HCT116 (cell line): ENCODE data around the gene DCHS2. TPM values are rescaled to one million over a fixed set of nuclear protein-coding genes. Genes with fewer than 3 reads are reported as not detected.

Source experiments
- ATAC-seq: fragments of 200-7000 bp; cut with Tn5 transposase; 2 replicates; pipeline ENCODE4 v1.9.1; 2020; ENCODE audit warnings: mild to moderate bottlenecking, moderate library complexity
- BruUV-seq: library from RNA; stranded (reverse); fragments of 400-500 nt; replicated peaks from 2 replicates; lab custom pipeline; 2021; lab: Mats Ljungman, UMichigan
- CTCF ChIA-PET: fragments of 300-600 bp; sonication (Branson Sonifier 250); formaldehyde crosslinking; loops from one replicate; lab custom pipeline; 2021; ENCODE audit warnings: antibody characterized with exemption; lab: Charles Lee
- POLR2A ChIA-PET: fragments of 300-600, 350-600 bp; sonication (Branson Sonifier 250); formaldehyde crosslinking; loops from one replicate; lab custom pipeline; 2021; ENCODE audit warnings: antibody characterized with exemption; lab: Charles Lee
- RAD21 ChIA-PET, 2 experiments: fragments of 300-600 bp; sonication (Branson Sonifier 250); formaldehyde crosslinking; loops; one replicate each; lab custom pipeline; 2023; ENCODE audit warnings: low total read pairs in 2 of 2; ENCODE audit not compliant: uncharacterized antibody in 2 of 2, unreplicated experiment in 2 of 2, low non-redundant PET in 1 of 2; lab: Charles Lee
- DNase-seq: peaks from one replicate; pipeline ENCODE4 v3.0.0-alpha.2; 2010; ENCODE audit warnings: low read depth, low spot score
- H2AFZ ChIP-seq: fragments of 200-600 bp; shearing (Covaris generic), sonication (generic); 2 replicates; pipeline ENCODE4 v1.6.1; 2017; ENCODE audit warnings: low read depth, mixed run types, mixed read lengths, antibody characterized with exemption, low read length; ENCODE audit not compliant: poor library complexity, severe bottlenecking
- H3K27ac ChIP-seq: 2 replicates; pipeline ENCODE4 v1.5.1; 2012; ENCODE audit warnings: low read depth, low read length
- H3K27me3 ChIP-seq: fragments of 200-600 bp; sonication (generic); 2 replicates; pipeline ENCODE4 v1.6.1; 2016; ENCODE audit warnings: mixed run types, low read length, mixed read lengths; ENCODE audit not compliant: insufficient read depth
- H3K36me3 ChIP-seq, 2 experiments: fragments of 200-500 bp in 1 of 2; fragments of 200-600 bp in 1 of 2; sonication (Bioruptor generic) in 1 of 2; sonication (generic) in 1 of 2; 2 replicates each; pipeline versions ENCODE4 v1.5.1 to v1.6.1; 2014 to 2016; ENCODE audit warnings: low read length in 2 of 2, inconsistent platforms in 1 of 2, mixed read lengths in 1 of 2, mixed run types in 1 of 2; ENCODE audit not compliant: insufficient read depth in 2 of 2, control insufficient read depth in 1 of 2
- H3K4me1 ChIP-seq, 2 experiments: fragments of 200-600 bp in 1 of 2; sonication (generic) in 1 of 2; 2 replicates each; pipeline versions ENCODE4 v1.5.1 to v1.6.1; 2012 to 2017; ENCODE audit warnings: low read length in 2 of 2, inconsistent platforms in 1 of 2, mild to moderate bottlenecking in 1 of 2, mixed read lengths in 1 of 2, mixed run types in 1 of 2, moderate library complexity in 1 of 2; ENCODE audit not compliant: insufficient read depth in 2 of 2, control insufficient read depth in 1 of 2
- H3K4me2 ChIP-seq: fragments of 200-600 bp; sonication (generic); 2 replicates; pipeline ENCODE4 v1.6.1; 2017; ENCODE audit warnings: mixed run types, low read length, mixed read lengths
- H3K4me3 ChIP-seq, 2 experiments: fragments of 200-600 bp in 1 of 2; sonication (generic) in 1 of 2; replicated peaks in 1 of 2; 2 replicates each; pipeline ENCODE4 v1.5.1; 2011 to 2016; ENCODE audit warnings: low read length in 2 of 2, control low read depth in 1 of 2, low read depth in 1 of 2, mild to moderate bottlenecking in 1 of 2, mixed read lengths in 1 of 2, mixed run types in 1 of 2
- H3K79me2 ChIP-seq: fragments of 200-600 bp; sonication (generic); 2 replicates; pipeline ENCODE4 v1.6.1; 2017; ENCODE audit warnings: mild to moderate bottlenecking, mixed run types, low read length, moderate library complexity, mixed read lengths; ENCODE audit not compliant: insufficient read depth
- H3K9ac ChIP-seq: fragments of 200-600 bp; sonication (generic); 2 replicates; pipeline ENCODE4 v1.6.1; 2016; ENCODE audit warnings: low read length, mixed read lengths
- H3K9me2 ChIP-seq: fragments of 200-600 bp; sonication (generic), shearing (Covaris generic); 2 replicates; pipeline ENCODE4 v1.6.1; 2017; ENCODE audit warnings: mixed run types, mild to moderate bottlenecking, moderate library complexity; ENCODE audit not compliant: insufficient read depth
- H3K9me3 ChIP-seq, 2 experiments: fragments of 200-500 bp in 1 of 2; fragments of 200-600 bp in 1 of 2; sonication (Bioruptor generic) in 1 of 2; sonication (generic) in 1 of 2; 2 replicates each; pipeline ENCODE4 v1.6.1; 2014 to 2017; ENCODE audit warnings: low read length in 2 of 2, mixed read lengths in 2 of 2, inconsistent platforms in 1 of 2, low read depth in 1 of 2, mild to moderate bottlenecking in 1 of 2, mixed run types in 1 of 2, moderate library complexity in 1 of 2; ENCODE audit not compliant: control insufficient read depth in 1 of 2, insufficient read depth in 1 of 2
- H4K20me1 ChIP-seq: fragments of 200-600 bp; sonication (generic), shearing (Covaris generic); 2 replicates; pipeline ENCODE4 v1.6.1; 2017; ENCODE audit warnings: mixed run types, mild to moderate bottlenecking, moderate library complexity; ENCODE audit not compliant: insufficient read depth
- CBX3 ChIP-seq: IDR thresholded peaks from 2 replicates; pipeline ENCODE4 v1.6.1; 2012; ENCODE audit warnings: low read depth
- CEBPB ChIP-seq: IDR thresholded peaks from 2 replicates; pipeline ENCODE4 v1.6.1; 2012; ENCODE audit warnings: low read depth
- EGR1 ChIP-seq: IDR thresholded peaks from 2 replicates; pipeline ENCODE4 v1.6.1; 2012; ENCODE audit warnings: low read depth
- POLR2A ChIP-seq: IDR thresholded peaks from 2 replicates; pipeline ENCODE4 v1.7.0; 2011; ENCODE audit warnings: borderline replicate concordance; ENCODE audit not compliant: insufficient read depth, insufficient read length; ENCODE audit errors: extremely low read depth
- SRF ChIP-seq: IDR thresholded peaks from 2 replicates; pipeline ENCODE4 v1.6.1; 2012; ENCODE audit warnings: low read depth
- TCF7L2 ChIP-seq: IDR thresholded peaks from 2 replicates; pipeline ENCODE4 v1.7.0; 2011; ENCODE audit warnings: borderline replicate concordance, inconsistent platforms; ENCODE audit not compliant: insufficient read depth, insufficient read length; ENCODE audit errors: extremely low read depth
- ZNF274 ChIP-seq: fragments of 200-500 bp; sonication (Bioruptor generic); IDR thresholded peaks from 2 replicates; pipeline ENCODE4 v1.6.1; 2014; ENCODE audit warnings: mild to moderate bottlenecking, low read depth, low read length, inconsistent platforms
- intact Hi-C: fragments of 100-400 bp; cut with micrococcal nuclease; formaldehyde crosslinking; loops from 2 replicates; pipeline ENCODE4 v1.10.0; 2022
- total RNA-seq: library from RNA; stranded (reverse); gene quantifications from one replicate; pipeline ENCODE4 v1.2.1, GENCODE V29; 2021; ENCODE audit not compliant: unreplicated experiment
- TF ChIP-seq, protein P1 (sequence below): IDR thresholded peaks from 2 replicates; pipeline ENCODE4 v1.6.1; 2012; ENCODE audit warnings: low read depth
- TF ChIP-seq, protein P2 (sequence below): IDR thresholded peaks from 2 replicates; pipeline ENCODE4 v1.6.1; 2012

Gene DCHS2
- total RNA-seq, 1 experiment from 2014 or later: 0.05 TPM

DNA sequence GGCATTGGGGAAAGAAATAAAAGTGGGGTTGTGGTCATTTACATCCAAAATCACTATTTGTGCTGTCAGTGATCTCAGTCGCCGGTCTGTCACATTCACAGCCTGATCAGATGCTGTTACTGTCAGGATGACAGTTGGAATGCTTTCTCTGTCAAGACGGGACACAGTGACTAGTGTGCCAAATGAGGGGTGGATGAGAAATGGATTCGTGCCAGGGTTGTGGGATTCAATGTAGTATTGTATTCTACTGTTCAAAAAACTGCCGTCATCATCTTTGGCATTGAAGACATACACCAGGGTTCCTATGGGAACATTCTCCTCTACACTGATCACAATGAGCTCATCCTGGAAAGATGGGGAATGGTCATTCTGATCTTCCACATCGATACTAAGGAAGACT is 171.1 kb downstream of the DCHS2 start:
- ATAC-seq (no peak), DNase-seq (no peak)
- H3K9me2 ChIP-seq: no peaks in the 10 kb centered on the region
- BruUV-seq: no TSS peak
- no peaks in the 10 kb centered on the region for H3K4me1 ChIP-seq
- no peaks in the 10 kb centered on the region for H3K36me3 ChIP-seq
- no peaks in the 10 kb centered on the region for H4K20me1 ChIP-seq
- RAD21 ChIA-PET: no interaction called here
- H3K79me2 ChIP-seq: no peaks in the 10 kb centered on the region
- H3K9ac ChIP-seq: no peak overlapping the region
- TF ChIP-seq EGR1 (no peak), TCF7L2 (no peak), POLR2A (no peak), SRF (no peak), CEBPB (no peak), CBX3 (no peak), ZNF274 (no peak)
- TF ChIP-seq, protein P1, sequence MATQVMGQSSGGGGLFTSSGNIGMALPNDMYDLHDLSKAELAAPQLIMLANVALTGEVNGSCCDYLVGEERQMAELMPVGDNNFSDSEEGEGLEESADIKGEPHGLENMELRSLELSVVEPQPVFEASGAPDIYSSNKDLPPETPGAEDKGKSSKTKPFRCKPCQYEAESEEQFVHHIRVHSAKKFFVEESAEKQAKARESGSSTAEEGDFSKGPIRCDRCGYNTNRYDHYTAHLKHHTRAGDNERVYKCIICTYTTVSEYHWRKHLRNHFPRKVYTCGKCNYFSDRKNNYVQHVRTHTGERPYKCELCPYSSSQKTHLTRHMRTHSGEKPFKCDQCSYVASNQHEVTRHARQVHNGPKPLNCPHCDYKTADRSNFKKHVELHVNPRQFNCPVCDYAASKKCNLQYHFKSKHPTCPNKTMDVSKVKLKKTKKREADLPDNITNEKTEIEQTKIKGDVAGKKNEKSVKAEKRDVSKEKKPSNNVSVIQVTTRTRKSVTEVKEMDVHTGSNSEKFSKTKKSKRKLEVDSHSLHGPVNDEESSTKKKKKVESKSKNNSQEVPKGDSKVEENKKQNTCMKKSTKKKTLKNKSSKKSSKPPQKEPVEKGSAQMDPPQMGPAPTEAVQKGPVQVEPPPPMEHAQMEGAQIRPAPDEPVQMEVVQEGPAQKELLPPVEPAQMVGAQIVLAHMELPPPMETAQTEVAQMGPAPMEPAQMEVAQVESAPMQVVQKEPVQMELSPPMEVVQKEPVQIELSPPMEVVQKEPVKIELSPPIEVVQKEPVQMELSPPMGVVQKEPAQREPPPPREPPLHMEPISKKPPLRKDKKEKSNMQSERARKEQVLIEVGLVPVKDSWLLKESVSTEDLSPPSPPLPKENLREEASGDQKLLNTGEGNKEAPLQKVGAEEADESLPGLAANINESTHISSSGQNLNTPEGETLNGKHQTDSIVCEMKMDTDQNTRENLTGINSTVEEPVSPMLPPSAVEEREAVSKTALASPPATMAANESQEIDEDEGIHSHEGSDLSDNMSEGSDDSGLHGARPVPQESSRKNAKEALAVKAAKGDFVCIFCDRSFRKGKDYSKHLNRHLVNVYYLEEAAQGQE: no peak
- TF ChIP-seq, protein P2, sequence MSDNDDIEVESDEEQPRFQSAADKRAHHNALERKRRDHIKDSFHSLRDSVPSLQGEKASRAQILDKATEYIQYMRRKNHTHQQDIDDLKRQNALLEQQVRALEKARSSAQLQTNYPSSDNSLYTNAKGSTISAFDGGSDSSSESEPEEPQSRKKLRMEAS: no peak
- no peak overlapping the region for H3K4me2 ChIP-seq
- CTCF ChIA-PET: interaction anchor here (0.8 kb wide), 1 partner anchor 535 kb away, joined by 3 read pairs; no protein-coding TSS in a partner anchor
- H3K27ac ChIP-seq: no peak overlapping the region
- no peaks in the 10 kb centered on the region for H3K27me3 ChIP-seq
- no peak overlapping the region for H3K4me3 ChIP-seq
- no peaks in the 10 kb centered on the region for H3K9me3 ChIP-seq
- intact Hi-C loops: no loop called here
- no peak overlapping the region for H2AFZ ChIP-seq
- POLR2A ChIA-PET: no interaction called here
